GM21423 (cell line): ENCODE results near the gene SELENOT.
A peak's percentile ranks its signal among the peaks of the same experiment; 100 is the strongest.
"Not testable (repeated sequence)": the region's sequence is repeated elsewhere in the genome, so short reads cannot be mapped to it uniquely, and the experiment has no call there.

ENCODE experiments used
- ATAC-seq: cut with Tn5 transposase; IDR thresholded peaks from one replicate; pipeline ENCODE4 v1.9.1; 2021; ENCODE audit warnings: mild to moderate bottlenecking, moderate library complexity; ENCODE audit not compliant: unreplicated experiment

Gene SELENOT

GRCh38 chr3:150607267-150608065 lies 4.3 kb downstream of the SELENOT start:
- no peak for ATAC-seq

DNA sequence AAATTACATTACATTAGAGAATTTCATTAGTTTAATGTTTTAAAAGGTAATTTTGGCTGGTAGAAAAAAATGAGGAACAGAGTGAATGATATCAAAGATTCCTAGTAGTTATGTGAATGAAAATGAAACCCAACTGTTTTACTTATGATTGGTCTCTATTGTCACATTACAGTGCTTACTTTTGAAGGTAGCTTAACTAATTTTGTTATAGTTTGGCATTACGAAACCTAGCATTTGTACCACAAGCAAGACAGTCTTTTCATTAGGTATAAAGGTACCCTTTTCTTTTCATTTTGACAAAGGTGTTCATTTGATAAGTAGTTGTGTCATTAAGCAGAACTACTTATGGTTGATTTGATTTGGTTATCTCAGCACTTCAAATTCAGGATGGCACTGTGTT lies 6.9 kb downstream of the SELENOT start:
- no peak for ATAC-seq

DNA sequence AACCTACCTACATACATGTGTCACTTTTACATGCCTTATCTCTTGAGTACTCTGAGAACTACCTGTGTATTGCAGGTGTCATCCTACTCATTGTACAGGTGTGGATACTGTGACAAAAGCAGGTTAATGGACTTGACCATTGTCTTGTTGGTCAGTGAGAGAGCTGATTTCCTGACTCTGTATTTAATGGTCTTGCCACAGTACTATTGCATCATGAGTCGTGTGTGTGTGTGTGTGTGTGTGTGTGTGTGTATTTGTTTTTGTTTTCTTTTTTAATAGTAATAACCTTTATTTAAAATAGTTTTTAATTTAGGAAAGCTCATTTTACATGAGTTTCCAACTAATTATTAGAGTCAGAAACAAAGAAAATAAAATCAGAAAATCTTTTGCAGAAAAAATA lies 7.7 kb downstream of the SELENOT start:
- no peak for ATAC-seq

DNA sequence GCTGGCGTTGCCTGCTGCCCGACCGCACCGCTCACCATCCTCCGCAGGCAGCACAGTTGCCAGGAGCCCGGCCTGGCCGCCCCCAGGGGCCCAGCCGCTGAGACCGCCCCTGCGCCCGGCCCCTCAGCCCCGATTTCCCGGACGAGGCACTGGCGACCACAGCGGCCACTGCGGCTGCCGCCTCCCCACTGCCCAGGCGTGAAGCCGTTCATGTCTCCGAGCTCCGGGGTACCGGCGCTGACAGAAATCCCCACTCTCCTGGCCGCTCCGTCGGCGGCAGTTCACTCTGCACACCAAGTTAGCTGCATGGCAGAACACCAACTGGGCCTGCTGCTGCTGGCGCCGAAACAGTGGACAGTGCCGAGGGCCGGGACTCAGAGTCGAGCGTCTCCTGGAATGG lies 8.5 kb downstream of the SELENOT start:
- no peak for ATAC-seq

- ATAC-seq: no peak
These were observed 9.4 kb downstream of the SELENOT start for GRCh38 chr3:150612494-150612893.

DNA sequence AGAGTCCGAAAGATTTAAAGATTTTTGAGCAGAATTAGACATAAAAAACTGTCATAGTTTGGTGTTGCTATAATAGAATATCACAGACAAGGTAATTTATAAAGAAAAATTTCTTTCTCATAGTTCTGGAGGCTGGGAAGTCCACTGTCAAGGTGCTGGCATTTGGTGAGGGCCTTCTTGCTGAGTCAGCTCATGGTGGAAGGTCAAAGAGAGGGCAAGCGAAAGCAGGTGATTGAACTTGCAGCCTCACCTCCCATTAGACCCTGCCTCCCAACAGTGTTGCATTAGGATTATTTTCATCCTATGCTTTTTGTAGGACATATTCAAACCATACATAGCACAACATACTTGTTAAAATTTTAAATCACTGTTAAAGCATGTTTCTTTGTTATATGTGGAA lies 9.9 kb downstream of the SELENOT start:
- ATAC-seq: no peak

- ATAC-seq: no peak
These were observed 10.8 kb downstream of the SELENOT start for GRCh38 chr3:150613709-150614480.

DNA sequence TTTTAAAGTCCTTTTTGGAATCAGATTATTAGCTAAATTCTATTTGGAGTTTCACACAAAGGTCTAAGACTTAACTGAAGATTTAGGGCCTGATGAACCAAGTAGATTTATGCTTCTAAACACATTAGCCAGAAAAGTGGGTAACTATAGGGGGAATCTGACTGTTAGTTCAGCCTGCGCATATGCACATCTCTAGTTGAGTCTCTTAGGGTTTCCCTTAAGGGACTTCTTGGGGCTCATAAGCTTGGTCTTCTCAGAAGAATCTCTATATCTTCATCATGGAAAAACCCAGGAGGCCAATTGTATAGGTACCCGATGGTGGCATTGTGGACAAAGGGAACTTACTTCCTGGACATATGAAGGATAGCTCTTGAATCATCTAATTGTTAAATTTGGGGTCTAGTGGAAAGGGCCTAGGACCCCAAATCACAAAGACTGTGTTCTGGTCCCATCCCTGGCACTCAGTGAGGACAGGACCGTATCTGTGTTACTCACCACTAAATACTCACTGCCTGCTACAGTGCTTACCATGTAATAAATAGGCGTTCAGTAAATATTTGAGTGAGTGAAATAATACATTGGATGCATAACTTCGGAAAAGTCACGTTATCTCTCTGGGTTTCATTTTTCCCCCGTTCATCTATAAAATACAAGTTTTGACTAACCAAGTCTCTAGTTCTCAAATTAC lies 17.0 kb downstream of the SELENOT start:
- ATAC-seq: no peak

- ATAC-seq: not testable (repeated sequence)
These were observed 19.8 kb downstream of the SELENOT start for GRCh38 chr3:150622955-150623354.

DNA sequence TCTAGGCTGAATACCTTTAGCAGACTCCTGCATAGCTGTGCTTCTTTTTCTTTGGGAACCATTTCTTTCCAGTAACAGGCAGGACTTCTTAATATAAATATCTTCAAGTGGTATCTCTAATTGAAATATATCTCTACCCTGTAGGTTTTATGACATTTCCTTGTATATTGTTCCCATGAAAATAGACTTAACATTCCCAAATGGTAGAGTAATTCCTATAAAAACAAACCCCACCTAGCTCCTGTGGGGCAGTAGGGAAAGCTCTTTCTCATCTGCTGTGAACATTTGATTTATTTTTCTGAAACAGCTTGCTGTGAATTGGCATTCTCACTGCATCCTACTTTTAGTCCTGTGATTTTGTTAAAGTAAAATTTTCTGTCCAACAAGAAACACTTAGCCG lies 20.8 kb downstream of the SELENOT start:
- ATAC-seq: no peak

GRCh38 chr3:150626148-150626930 lies 23.2 kb downstream of the SELENOT start:
- ATAC-seq: no peak

- ATAC-seq: no peak
These were observed 24.4 kb downstream of the SELENOT start for GRCh38 chr3:150627557-150627956.

DNA sequence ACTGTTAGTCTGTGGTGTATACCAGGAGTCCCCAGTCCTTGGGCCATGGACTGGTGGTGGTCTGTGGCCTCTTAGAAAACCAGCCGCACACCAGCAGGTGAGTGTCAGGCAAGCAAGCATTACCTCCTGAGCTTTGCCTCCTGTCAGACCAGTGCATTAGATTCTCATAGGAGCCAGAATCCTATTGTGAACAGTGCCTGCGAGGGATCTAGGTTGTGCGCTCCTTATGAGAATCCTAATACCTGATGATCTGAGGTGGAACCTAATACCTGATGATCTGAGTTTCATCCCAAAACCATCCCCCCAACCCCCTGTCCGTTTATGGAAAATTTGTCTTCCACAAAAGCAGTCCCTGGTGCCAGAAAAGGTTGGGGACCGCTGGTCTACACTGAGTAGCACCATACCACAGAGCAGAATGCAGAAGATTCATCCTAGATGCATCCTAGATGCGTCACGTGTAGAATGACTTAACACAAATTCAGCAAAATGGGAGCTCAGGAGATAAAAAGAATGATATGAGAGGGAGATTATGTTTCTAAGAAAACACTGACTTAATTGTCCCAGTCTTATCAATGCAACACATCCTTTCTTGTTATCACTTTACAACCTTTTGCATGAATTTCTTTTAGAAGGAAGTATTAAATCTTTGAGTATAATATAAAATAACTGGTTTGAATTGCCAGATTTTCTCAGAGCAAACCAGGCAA lies 28.5 kb downstream of the SELENOT start:
- ATAC-seq: no peak

DNA sequence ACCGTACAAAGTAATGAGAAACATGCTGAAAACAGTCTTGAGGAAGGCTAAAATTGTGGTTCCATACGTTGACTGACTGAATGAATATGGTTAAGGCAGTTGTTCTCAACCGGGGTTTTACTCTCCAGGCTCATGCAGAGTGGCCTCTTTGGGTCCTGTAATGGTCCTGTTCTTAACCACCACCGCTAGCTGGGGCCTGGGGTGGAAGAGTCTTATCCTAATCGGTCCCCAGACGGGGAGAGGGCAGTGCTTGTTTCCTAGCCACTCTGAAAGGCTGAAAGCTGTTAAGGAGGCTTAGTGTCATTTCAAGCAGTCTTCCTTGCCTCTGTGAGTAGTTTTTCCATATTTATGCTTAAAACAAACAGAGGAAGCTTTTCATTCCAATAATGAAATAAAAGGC lies 32.0 kb downstream of the SELENOT start:
- no peak for ATAC-seq

- ATAC-seq: peak; percentile 80
These were observed 32.4 kb downstream of the SELENOT start for GRCh38 chr3:150635526-150635925.

- ATAC-seq: no peak
These were observed 33.1 kb downstream of the SELENOT start for GRCh38 chr3:150636258-150636657.

GRCh38 chr3:150639262-150639661 lies 36.1 kb downstream of the SELENOT start:
- ATAC-seq: no peak

DNA sequence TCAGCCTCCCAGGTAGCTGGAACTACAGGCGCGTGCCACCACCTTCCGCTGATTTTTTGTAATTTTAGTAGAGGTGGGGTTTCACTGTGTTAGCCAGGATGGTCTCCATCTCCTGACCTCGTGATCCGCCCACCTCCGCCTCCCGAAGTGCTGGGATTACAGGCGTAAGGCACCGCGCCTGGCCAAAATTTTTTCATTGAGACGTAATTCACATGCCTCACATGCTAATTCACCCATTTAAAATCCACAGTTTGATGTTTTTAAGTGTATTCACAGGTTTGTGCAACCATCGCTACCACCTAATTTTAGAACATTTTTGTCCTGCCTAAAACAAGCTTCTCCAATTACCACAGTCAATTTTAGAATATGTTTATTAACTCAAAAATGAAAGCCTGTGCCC lies 37.1 kb downstream of the SELENOT start:
- no peak for ATAC-seq

- peak; percentile 57 for ATAC-seq
These were observed 50.0 kb downstream of the SELENOT start for GRCh38 chr3:150653110-150653561.

- ATAC-seq: no peak
These were observed 53.2 kb downstream of the SELENOT start for GRCh38 chr3:150656316-150656715.
